Adrenal gland (tissue), 12 donors: Measurements from ENCODE around the gene RPS6KA5. TPM values are rescaled to one million over a fixed set of nuclear protein-coding genes. Genes with fewer than 3 reads are reported as not detected.
A peak's percentile ranks its signal among the peaks of the same experiment; 100 is the strongest.

ENCODE experiments used
- DNase-seq, 7 donors: peaks; one replicate each; pipeline ENCODE4 v3.0.0-alpha.2; 2019 to 2020
- H3K27ac ChIP-seq, 5 donors: fragments of 200-600 bp; sonication (generic) in 4 of 5; 1 replicate in 3 of 5; 2 replicates in 2 of 5; pipeline versions ENCODE4 v1.5.1 to v1.8.0; 2016 to 2020; ENCODE audit warnings: mild to moderate bottlenecking in 1 of 5
- H3K27me3 ChIP-seq: fragments of 200-600 bp; 2 replicates; pipeline ENCODE4 v1.8.0; 2021
- H3K36me3 ChIP-seq, 2 donors: fragments of 200-600 bp; replicated peaks in 1 of 2; 1 replicate in 1 of 2; 2 replicates in 1 of 2; pipeline versions ENCODE4 v1.5.1 to v1.8.0; 2018 to 2022
- H3K4me1 ChIP-seq, 2 donors: fragments of 200-600 bp; replicated peaks in 1 of 2; 1 replicate in 1 of 2; 2 replicates in 1 of 2; pipeline versions ENCODE4 v1.5.1 to v1.8.0; 2018 to 2021
- H3K4me3 ChIP-seq, 4 donors: fragments of 200-600 bp; sonication (generic) in 3 of 4; one replicate each; pipeline ENCODE4 v1.5.1; 2016 to 2018
- H3K9me3 ChIP-seq, 3 donors: fragments of 200-600 bp; sonication (generic) in 1 of 3; replicated peaks in 1 of 3; 1 replicate in 2 of 3; 2 replicates in 1 of 3; pipeline versions ENCODE4 v1.5.1 to v1.8.0; 2016 to 2021
- POLR2A ChIP-seq, 2 donors: fragments of 450-650 bp; IDR thresholded peaks; one replicate each; pipeline ENCODE4 v1.6.1; 2017; ENCODE audit warnings: antibody characterized with exemption in 2 of 2, mild to moderate bottlenecking in 2 of 2, moderate library complexity in 1 of 2
- WGBS, 4 donors: extraction: QIAGEN DNeasy Blood & Tissue Kit in 2 of 4; methylation state at CpG; one replicate each; pipeline versions ENCODE4 v1.1.5 to v1.1.7; 2013 to 2017; 5-methylcytosine and 5-hydroxymethylcytosine counted together
- intact Hi-C, 2 donors: fragments of 100-400 bp; cut with DNase I; formaldehyde crosslinking; loops; one replicate each; pipeline versions ENCODE4 v1.14.1 to v1.15.0; 2022 to 2023
- polyA plus RNA-seq, 3 donors: library from polyadenylated mRNA; stranded (reverse); fragments of 200-250 nt in 2 of 3; fragments of 350-450 nt in 1 of 3; fragmentation: Illumina TruSeq in 1 of 3; extraction: RNeasy Lipid Tissue Mini Kit (QIAGEN cat#74804) in 1 of 3; gene quantifications; one replicate each; pipeline ENCODE4 v1.2.3, GENCODE V29; 2013 to 2014
- total RNA-seq, 9 donors: library from RNA; depleted of rRNA in 4 of 9; stranded (reverse); fragments of >200 nt in 4 of 9; fragments of 120-200 nt in 1 of 9; fragmentation: NEBNext Ultra II Directional in 1 of 9; extraction: Animal tissue kit (Norgen Biotek cat#: 25700) in 1 of 9; gene quantifications; one replicate each; pipeline versions ENCODE4 v1.1.0 to v1.2.4, GENCODE V29; 2013 to 2023
- TF ChIP-seq, protein P1 (sequence below), 6 experiments: fragments of 450-650 bp in 4 of 6; fragments of 200-600 bp in 2 of 6; sonication (generic) in 1 of 6; IDR thresholded peaks; 1 replicate in 5 of 6; 2 replicates in 1 of 6; pipeline versions ENCODE4 v1.5.1 to v1.8.0; 2016 to 2021; ENCODE audit warnings: antibody characterized with exemption in 6 of 6, mild to moderate bottlenecking in 2 of 6, moderate library complexity in 1 of 6
- donor health status: healthy with polysubstance abuse.
- donor health status: Bipolar disorder and iron deficiency.
- donor health status: DM: yes; HTN: yes; CAD: no.
- donor health status: DM: no; HTN: no; CAD: no.
- donor health status: DM: no; HTN: no; CAD: no.
- donor health status: DM: yes; HTN: yes; CAD: no.

Gene RPS6KA5
- total and polyA plus RNA-seq, 12 donors = 0.27 to 5.5 (median 1.8) TPM

DNA sequence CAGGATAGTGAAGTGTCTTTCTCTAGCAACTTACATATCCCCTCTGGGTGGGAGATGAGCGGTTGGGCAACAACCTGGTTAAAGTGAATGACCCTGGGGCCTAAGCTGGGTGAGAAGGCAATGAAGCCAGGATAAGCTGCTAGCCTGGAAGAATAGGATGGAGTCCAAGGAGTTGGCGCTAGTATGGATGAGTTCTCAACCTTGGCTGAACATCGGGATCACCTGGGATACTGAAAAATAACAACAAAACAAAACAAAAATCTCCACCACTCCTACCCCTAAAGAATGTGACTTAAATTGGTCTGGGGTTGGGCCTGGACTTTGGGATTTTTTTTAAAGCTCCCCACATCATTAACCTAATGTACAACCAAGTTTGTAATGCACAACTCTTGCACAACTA lies 4.8 kb upstream of the RPS6KA5 start:
- no peak overlapping the region for H3K4me3 ChIP-seq
- no peaks in the 10 kb centered on the region for H3K9me3 ChIP-seq
- H3K27ac ChIP-seq = no peak overlapping the region
- intact Hi-C loops = no loop called here
- TF ChIP-seq, protein P1, sequence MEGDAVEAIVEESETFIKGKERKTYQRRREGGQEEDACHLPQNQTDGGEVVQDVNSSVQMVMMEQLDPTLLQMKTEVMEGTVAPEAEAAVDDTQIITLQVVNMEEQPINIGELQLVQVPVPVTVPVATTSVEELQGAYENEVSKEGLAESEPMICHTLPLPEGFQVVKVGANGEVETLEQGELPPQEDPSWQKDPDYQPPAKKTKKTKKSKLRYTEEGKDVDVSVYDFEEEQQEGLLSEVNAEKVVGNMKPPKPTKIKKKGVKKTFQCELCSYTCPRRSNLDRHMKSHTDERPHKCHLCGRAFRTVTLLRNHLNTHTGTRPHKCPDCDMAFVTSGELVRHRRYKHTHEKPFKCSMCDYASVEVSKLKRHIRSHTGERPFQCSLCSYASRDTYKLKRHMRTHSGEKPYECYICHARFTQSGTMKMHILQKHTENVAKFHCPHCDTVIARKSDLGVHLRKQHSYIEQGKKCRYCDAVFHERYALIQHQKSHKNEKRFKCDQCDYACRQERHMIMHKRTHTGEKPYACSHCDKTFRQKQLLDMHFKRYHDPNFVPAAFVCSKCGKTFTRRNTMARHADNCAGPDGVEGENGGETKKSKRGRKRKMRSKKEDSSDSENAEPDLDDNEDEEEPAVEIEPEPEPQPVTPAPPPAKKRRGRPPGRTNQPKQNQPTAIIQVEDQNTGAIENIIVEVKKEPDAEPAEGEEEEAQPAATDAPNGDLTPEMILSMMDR (IDR thresholded peaks at IDR 0.05) = no peak
- TF ChIP-seq POLR2A (IDR thresholded peaks at IDR 0.05) = no peak
- H3K27me3 ChIP-seq = no peaks in the 10 kb centered on the region
- 85 to 87% (median 86%) methylated on average over 3 of the region's 3 CpGs for WGBS, 4 donors
- no peak for DNase-seq
- peaks cover 3 to 11% of the 10 kb centered on the region in 2 donors for H3K4me1 ChIP-seq
- no peaks in the 10 kb centered on the region for H3K36me3 ChIP-seq

DNA sequence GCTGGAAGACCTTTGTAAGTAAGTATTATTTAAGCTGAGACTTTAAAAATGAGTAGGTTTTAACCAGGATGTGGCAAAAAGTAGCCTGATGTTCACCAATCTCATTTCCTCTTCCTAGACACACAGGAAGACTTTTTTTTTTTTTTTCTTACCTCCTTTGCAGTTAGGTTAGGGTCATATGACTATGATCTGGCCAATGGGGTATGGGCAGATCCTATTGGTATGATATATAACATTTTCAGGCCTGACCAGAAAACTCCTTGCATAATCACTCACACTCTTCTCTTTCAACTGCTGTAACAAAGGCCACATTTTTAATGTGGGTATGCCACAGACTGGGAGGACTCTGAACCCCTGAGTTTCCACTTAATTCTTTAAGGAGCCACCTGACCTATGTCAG lies 2.7 kb upstream of the RPS6KA5 start:
- no peak overlapping the region for H3K27ac ChIP-seq

DNA sequence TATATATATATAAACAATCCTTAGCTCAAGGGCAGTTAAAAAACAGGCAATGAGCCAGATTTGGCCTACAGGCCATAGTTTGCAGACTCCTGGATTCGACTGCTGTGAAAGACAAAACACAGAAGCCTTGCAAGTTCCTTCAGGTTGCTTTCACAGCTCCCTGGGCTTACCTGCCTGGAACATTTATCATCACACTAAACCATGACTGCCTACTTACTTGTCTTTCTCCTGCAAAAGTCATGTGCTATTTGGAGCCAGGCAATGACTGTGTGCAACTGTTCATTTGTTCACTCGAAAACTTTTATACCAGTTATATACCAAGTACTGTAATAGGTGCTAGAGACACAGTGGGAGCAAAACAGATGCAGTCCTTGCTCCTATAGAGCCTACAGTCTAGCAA lies 2.2 kb upstream of the RPS6KA5 start:
- no peak overlapping the region for H3K27ac ChIP-seq
- H3K27me3 ChIP-seq = no peaks in the 10 kb centered on the region
- no peak overlapping the region for H3K4me3 ChIP-seq
- H3K9me3 ChIP-seq = no peaks in the 10 kb centered on the region
- no peaks in the 10 kb centered on the region for H3K36me3 ChIP-seq
- WGBS, 4 donors = 63 to 80% (median 74%) methylated on average over 2 of the region's 2 CpGs
- DNase-seq = no peak
- intact Hi-C loops = no loop called here
- no peak for TF ChIP-seq POLR2A (IDR thresholded peaks at IDR 0.05)
- TF ChIP-seq, protein P1 (IDR thresholded peaks at IDR 0.05) = no peak
- peaks cover 3 to 11% of the 10 kb centered on the region in 2 donors for H3K4me1 ChIP-seq

More for the DNA sequence above, 2.7 kb upstream of the RPS6KA5 start:
- Histone ChIP-seq H3K36me3 (no peaks in the 10 kb centered on the region), H3K4me1 (peaks cover 3 to 11% of the 10 kb centered on the region in 2 donors), H3K9me3 (no peaks in the 10 kb centered on the region), H3K27me3 (no peaks in the 10 kb centered on the region), H3K4me3 (no peak overlapping the region)
- no peak for DNase-seq
- TF ChIP-seq, protein P1 (IDR thresholded peaks at IDR 0.05) = no peak
- no peak for TF ChIP-seq POLR2A (IDR thresholded peaks at IDR 0.05)
- intact Hi-C loops = no loop called here

DNA sequence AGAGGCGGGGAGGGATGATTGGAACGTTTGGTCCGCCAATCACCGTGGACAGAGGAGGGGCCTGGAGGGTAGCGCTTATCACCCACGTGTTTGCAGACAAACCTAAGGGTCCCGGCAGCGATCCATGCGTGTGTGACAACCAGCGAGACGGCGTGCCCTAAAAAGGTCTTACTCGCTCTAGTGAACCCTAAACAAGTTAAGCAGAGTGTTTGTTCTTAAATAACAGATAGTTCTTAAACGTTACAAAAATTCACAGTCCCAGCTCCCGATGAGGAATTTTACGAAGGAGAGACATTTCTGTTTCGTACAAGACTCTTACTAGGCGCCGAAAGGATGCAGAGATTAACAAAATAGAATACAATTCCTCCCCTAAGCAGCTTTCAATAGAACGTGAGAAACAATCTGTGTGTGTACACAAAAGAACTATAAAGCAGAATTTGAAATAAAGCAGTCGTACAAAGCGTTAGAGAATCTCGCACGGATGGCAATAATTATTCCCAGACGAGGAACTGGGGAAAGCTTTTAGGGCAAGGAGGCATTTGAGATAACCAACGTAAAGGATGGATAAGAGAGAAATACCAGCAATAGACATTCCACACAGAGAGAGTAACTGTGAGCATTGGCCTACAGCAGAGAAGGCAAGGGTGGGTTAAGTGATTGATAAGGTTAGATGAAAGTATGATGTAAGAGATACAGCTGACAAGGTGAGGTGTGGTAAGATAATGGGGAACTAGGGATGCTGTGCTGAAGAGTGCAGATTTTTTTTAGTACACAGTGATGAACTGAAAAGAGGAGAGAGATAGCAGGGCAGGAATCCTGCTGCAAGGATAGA lies 831 bp upstream of the RPS6KA5 start:
- peak overlapping the region in 4 of 5 donors; percentile 32 to 75 (median 64) for H3K27ac ChIP-seq
- H3K9me3 ChIP-seq = no peaks in the 10 kb centered on the region
- peak overlapping the region in 2 of 4 donors; percentile 28 to 66 for H3K4me3 ChIP-seq
- TF ChIP-seq, protein P1 (IDR thresholded peaks at IDR 0.05) = no peak
- TF ChIP-seq POLR2A (IDR thresholded peaks at IDR 0.05) = no peak
- no peak for DNase-seq
- peaks cover 3 to 11% of the 10 kb centered on the region in 2 donors for H3K4me1 ChIP-seq
- H3K27me3 ChIP-seq = no peaks in the 10 kb centered on the region
- intact Hi-C loops = no loop called here
- no peaks in the 10 kb centered on the region for H3K36me3 ChIP-seq
- 1 to 3% (median 1%) methylated on average over 13 to 26 of the region's 26 CpGs for WGBS, 4 donors
